GM19467 (cell line): ENCODE measurements around the gene NKAIN4.
"Not testable (repeated sequence)": the region's sequence is repeated elsewhere in the genome, so short reads cannot be mapped to it uniquely, and the experiment has no call there.

Experiments used
- ATAC-seq: cut with Tn5 transposase; IDR thresholded peaks from one replicate; pipeline ENCODE4 v1.9.1; 2021; ENCODE audit warnings: mild to moderate bottlenecking, moderate library complexity; ENCODE audit not compliant: unreplicated experiment

Gene NKAIN4

GRCh38 chr20:63238514-63239125 is 15.6 kb downstream of the NKAIN4 start:
- ATAC-seq = no peak

- no peak for ATAC-seq
These were observed 16.2 kb downstream of the NKAIN4 start for GRCh38 chr20:63238031-63238430.

GRCh38 chr20:63236116-63236837 is 18.0 kb downstream of the NKAIN4 start:
- no peak for ATAC-seq

- no peak for ATAC-seq
These were observed 18.8 kb downstream of the NKAIN4 start, which contains the start of gene BIRC7 for GRCh38 chr20:63235399-63235983. Gene BIRC7 (plus strand): TSS chr20:63235905. CDS start chr20:63236097, 192 bp downstream.

- no peak for ATAC-seq
These were observed 19.4 kb downstream of the NKAIN4 start for GRCh38 chr20:63234693-63235398.

GRCh38 chr20:63233924-63234323 is 20.3 kb downstream of the NKAIN4 start:
- ATAC-seq = no peak

GRCh38 chr20:63233061-63233344 is 21.3 kb downstream of the NKAIN4 start:
- ATAC-seq = no peak

GRCh38 chr20:63232235-63233060 is 21.8 kb downstream of the NKAIN4 start:
- ATAC-seq = no peak

- ATAC-seq = no peak
These were observed 23.4 kb downstream of the NKAIN4 start for GRCh38 chr20:63230800-63231268.

- no peak for ATAC-seq
These were observed 25.5 kb downstream of the NKAIN4 start for GRCh38 chr20:63228806-63229205.

GRCh38 chr20:63227260-63227659 is 27.0 kb downstream of the NKAIN4 start:
- ATAC-seq = no peak

- no peak for ATAC-seq
These were observed 28.0 kb downstream of the NKAIN4 start for GRCh38 chr20:63226042-63226943.

GRCh38 chr20:63225082-63225454 is 29.2 kb downstream of the NKAIN4 start:
- no peak for ATAC-seq

GRCh38 chr20:63224412-63225081 is 29.7 kb downstream of the NKAIN4 start:
- ATAC-seq = no peak

- no peak for ATAC-seq
These were observed 30.4 kb downstream of the NKAIN4 start for GRCh38 chr20:63223826-63224207.

GRCh38 chr20:63223121-63223825 is 31.0 kb downstream of the NKAIN4 start:
- no peak for ATAC-seq

GRCh38 chr20:63222541-63222940 is 31.7 kb downstream of the NKAIN4 start:
- ATAC-seq = no peak

GRCh38 chr20:63221400-63222053 is 32.7 kb downstream of the NKAIN4 start:
- ATAC-seq = not testable (repeated sequence)
